ENCODE measurements around the gene BICD1. TPM values are rescaled to one million over a fixed set of nuclear protein-coding genes. Genes with fewer than 3 reads are reported as not detected.

The BICD1 gene
- total and polyA plus RNA-seq, 2 donors (not counting 3 experiments of a cell fraction or from before 2014, with no cell fraction given) = 12.2 to 51.0 TPM

- BruUV-seq (replicated peaks) = no TSS peak
- ChIA-PET POLR2A (no interaction called here), CTCF (interaction anchor here (0.8 to 1.9 kb wide), 3 partner anchors 11 to 104 kb away, joined by 3 to 6 read pairs (median 4); no protein-coding TSS in a partner anchor)
- H3K9me3 ChIP-seq (replicated peaks; ENCODE audit: control insufficient read depth, insufficient read depth, low read length) = no peaks in the 10 kb centered on the region
- H3K4me2 ChIP-seq (ENCODE audit: insufficient read depth, low read length) = no peak overlapping the region
- H3K36me3 ChIP-seq (ENCODE audit: control insufficient read depth in 2 of 2, extremely low read depth in 1 of 2, insufficient read depth in 2 of 2, low read length in 2 of 2) = no peaks in the 10 kb centered on the region
- no peak for DNase-seq (ENCODE audit: low read depth, low spot score)
- H3K27ac ChIP-seq (ENCODE audit: insufficient read depth, low read depth, low read length) = no peak overlapping the region
- TF ChIP-seq JUN (IDR thresholded peaks at IDR 0.05; ENCODE audit: borderline replicate concordance, insufficient read depth, insufficient read length, low read depth) (no peak), MYC (IDR thresholded peaks at IDR 0.05; ENCODE audit: low read depth, low read length) (no peak), EZH2 (IDR thresholded peaks at IDR 0.05; ENCODE audit: borderline replicate concordance, low read depth, low read length, severe bottlenecking) (no peak), POLR2A (IDR thresholded peaks at IDR 0.05; ENCODE audit: low read depth, low read length) (no peak)
- H4K20me1 ChIP-seq (replicated peaks; ENCODE audit: control insufficient read depth, extremely low read depth, insufficient read depth, low read length) = no peaks in the 10 kb centered on the region
- H3K79me2 ChIP-seq (ENCODE audit: control insufficient read depth, insufficient read depth, low read length) = no peaks in the 10 kb centered on the region
- H3K4me3 ChIP-seq (replicated peaks in 1 of 3; ENCODE audit: insufficient read depth in 1 of 3, low read depth in 1 of 3, low read length in 3 of 3) = no peak overlapping the region
- dilution Hi-C loops (cut with MboI; ENCODE audit: extremely low pct_ligation_motif_present, low sequenced_read_pairs) (no loop called here), intact Hi-C loops (cut with micrococcal nuclease) (no loop called here)
- no peak overlapping the region for H2AFZ ChIP-seq (ENCODE audit: low read depth, low read length)
- H3K27me3 ChIP-seq (ENCODE audit: control insufficient read depth in 2 of 2, insufficient read depth in 2 of 2, low read length in 2 of 2) = no peaks in the 10 kb centered on the region
- FAIRE-seq = no peak
- H3K9ac ChIP-seq (replicated peaks; ENCODE audit: extremely low read depth, insufficient read depth, low read length) = no peak overlapping the region
- H3K9me1 ChIP-seq (replicated peaks; ENCODE audit: control insufficient read depth, extremely low read depth, insufficient read depth, low read length) = no peaks in the 10 kb centered on the region
- no peaks in the 10 kb centered on the region for H3K4me1 ChIP-seq (ENCODE audit: control insufficient read depth, extremely low read depth, insufficient read depth, low read length)
Observed at GRCh38 chr12:32208355-32208754, 101.7 kb downstream of the BICD1 start.

GRCh38 chr12:32211066-32211899 is 104.6 kb downstream of the BICD1 start:
- H3K79me2 ChIP-seq (ENCODE audit: control insufficient read depth, insufficient read depth, low read length) = no peaks in the 10 kb centered on the region
- H3K27ac ChIP-seq (ENCODE audit: insufficient read depth, low read depth, low read length) = no peak overlapping the region
- no peaks in the 10 kb centered on the region for H3K4me1 ChIP-seq (ENCODE audit: control insufficient read depth, extremely low read depth, insufficient read depth, low read length)
- no peak overlapping the region for H3K9ac ChIP-seq (replicated peaks; ENCODE audit: extremely low read depth, insufficient read depth, low read length)
- dilution Hi-C loops (cut with MboI; ENCODE audit: extremely low pct_ligation_motif_present, low sequenced_read_pairs) (no loop called here), intact Hi-C loops (cut with micrococcal nuclease) (no loop called here)
- H2AFZ ChIP-seq (ENCODE audit: low read depth, low read length) = no peak overlapping the region
- H3K4me2 ChIP-seq (ENCODE audit: insufficient read depth, low read length) = no peak overlapping the region
- TF ChIP-seq MAX (IDR thresholded peaks at IDR 0.05; ENCODE audit: insufficient read depth, insufficient read length) = no peak
- TF ChIP-seq POLR2AphosphoS5 (IDR thresholded peaks at IDR 0.05; ENCODE audit: insufficient read depth, low read depth, low read length) = no peak
- TF ChIP-seq MYC (IDR thresholded peaks at IDR 0.05; ENCODE audit: low read depth, low read length) = no peak
- no peak for TF ChIP-seq POLR2A (IDR thresholded peaks at IDR 0.05; ENCODE audit: low read depth, low read length)
- TF ChIP-seq JUN (IDR thresholded peaks at IDR 0.05; ENCODE audit: borderline replicate concordance, insufficient read depth, insufficient read length, low read depth) = no peak
- TF ChIP-seq GATA2 (IDR thresholded peaks at IDR 0.05; ENCODE audit: insufficient read depth, insufficient read length, low read depth, low read length) = no peak
- TF ChIP-seq FOS (IDR thresholded peaks at IDR 0.05; ENCODE audit: borderline replicate concordance, insufficient read depth, low read length) = no peak
- no peak for TF ChIP-seq EZH2 (IDR thresholded peaks at IDR 0.05; ENCODE audit: borderline replicate concordance, low read depth, low read length, severe bottlenecking)
- no peak for TF ChIP-seq CTCF (IDR thresholded peaks at IDR 0.05; ENCODE audit: extremely low read depth in 1 of 2, insufficient read depth in 1 of 2, low read depth in 1 of 2, low read length in 2 of 2)
- peaks cover 0 to 3% of the 10 kb centered on the region in 2 experiments for H3K36me3 ChIP-seq (ENCODE audit: control insufficient read depth in 2 of 2, extremely low read depth in 1 of 2, insufficient read depth in 2 of 2, low read length in 2 of 2)
- no peaks in the 10 kb centered on the region for H3K27me3 ChIP-seq (ENCODE audit: control insufficient read depth in 2 of 2, insufficient read depth in 2 of 2, low read length in 2 of 2)
- CTCF ChIA-PET = interaction anchor here (0.9 to 1.5 kb wide), 3 partner anchors 12 to 101 kb away, joined by 3 to 7 read pairs (median 4); no protein-coding TSS in a partner anchor
- H4K20me1 ChIP-seq (replicated peaks; ENCODE audit: control insufficient read depth, extremely low read depth, insufficient read depth, low read length) = no peaks in the 10 kb centered on the region
- no peaks in the 10 kb centered on the region for H3K9me1 ChIP-seq (replicated peaks; ENCODE audit: control insufficient read depth, extremely low read depth, insufficient read depth, low read length)
- DNase-seq (ENCODE audit: low read depth, low spot score) (no peak), FAIRE-seq (no peak)
- POLR2A ChIA-PET = interaction anchor here (0.6 kb wide), 1 partner anchor 42 kb away, joined by 3 read pairs; no protein-coding TSS in a partner anchor
- no peak overlapping the region for H3K4me3 ChIP-seq (replicated peaks in 1 of 3; ENCODE audit: insufficient read depth in 1 of 3, low read depth in 1 of 3, low read length in 3 of 3)
- no TSS peak for BruUV-seq (replicated peaks)
- no peaks in the 10 kb centered on the region for H3K9me3 ChIP-seq (replicated peaks; ENCODE audit: control insufficient read depth, insufficient read depth, low read length)
